Osteocyte (in vitro differentiated cells): ENCODE data around the gene RNGTT. TPM values are rescaled to one million over a fixed set of nuclear protein-coding genes. Genes with fewer than 3 reads are reported as not detected.
"Not testable (repeated sequence)": the region's sequence is repeated elsewhere in the genome, so short reads cannot be mapped to it uniquely, and the experiment has no call there.

Experiments used
- DNase-seq: peaks from one replicate; pipeline ENCODE4 v3.0.0; 2021; ENCODE audit warnings: mixed read lengths; ENCODE audit not compliant: unreplicated experiment; ENCODE audit errors: extremely low spot score
- H3K27ac Mint-ChIP-seq: one replicate; pipeline ENCODE4 v1.8.0; 2021; ENCODE audit warnings: mild to moderate bottlenecking, mixed read lengths; ENCODE audit not compliant: unreplicated experiment
- H3K27me3 Mint-ChIP-seq: one replicate; pipeline ENCODE4 v1.8.0; 2021; ENCODE audit warnings: mixed read lengths; ENCODE audit not compliant: unreplicated experiment
- H3K36me3 Mint-ChIP-seq: one replicate; pipeline ENCODE4 v1.8.0; 2021; ENCODE audit warnings: mixed read lengths; ENCODE audit not compliant: unreplicated experiment
- H3K4me1 Mint-ChIP-seq: one replicate; pipeline ENCODE4 v1.8.0; 2021; ENCODE audit warnings: mixed read lengths; ENCODE audit not compliant: unreplicated experiment
- H3K4me3 Mint-ChIP-seq: one replicate; pipeline ENCODE4 v1.8.0; 2021; ENCODE audit warnings: mild to moderate bottlenecking, moderate library complexity, mixed read lengths; ENCODE audit not compliant: unreplicated experiment
- H3K9me3 Mint-ChIP-seq: one replicate; pipeline ENCODE4 v1.8.0; 2021; ENCODE audit warnings: mixed read lengths; ENCODE audit not compliant: unreplicated experiment
- total RNA-seq: library from RNA; stranded (reverse); gene quantifications from 2 replicates; pipeline ENCODE4 v1.2.1, GENCODE V29; 2021
- TF ChIP-seq, protein P1 (sequence below): fragments of 200-600 bp; sonication (generic); IDR thresholded peaks from 2 replicates; pipeline ENCODE4 v1.5.0; 2021; ENCODE audit warnings: antibody characterized with exemption, mild to moderate bottlenecking, moderate library complexity

RNGTT gene
- total RNA-seq, 1 donor from 2014 or later, result 12.7 TPM

DNA sequence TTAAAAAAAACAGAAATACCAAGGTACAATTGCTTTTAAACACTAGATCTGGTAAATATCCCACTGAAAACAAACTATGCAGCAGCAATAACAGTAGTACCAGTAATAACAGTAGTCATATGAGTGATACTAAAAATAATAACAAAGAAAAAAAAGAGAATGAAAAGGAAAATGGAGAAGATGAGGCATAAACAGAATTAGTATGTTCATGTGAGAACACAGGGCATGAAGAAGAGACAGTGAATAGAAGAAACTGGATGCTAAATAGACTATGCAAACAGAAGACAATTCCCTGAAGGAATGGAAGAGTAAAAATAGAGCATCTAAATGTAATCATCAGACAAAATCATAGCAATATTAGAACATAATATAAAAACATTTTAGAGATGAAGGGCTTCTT lies 121.1 kb downstream of the RNGTT start:
- Mint-ChIP-seq H3K36me3 (peaks cover 3% of the 10 kb centered on the region), H3K9me3 (no peaks in the 10 kb centered on the region), H3K4me1 (peaks cover 41% of the 10 kb centered on the region), H3K27me3 (no peaks in the 10 kb centered on the region), H3K4me3 (no peak overlapping the region), H3K27ac (peak overlapping the region; percentile 66)
- TF ChIP-seq, protein P1, sequence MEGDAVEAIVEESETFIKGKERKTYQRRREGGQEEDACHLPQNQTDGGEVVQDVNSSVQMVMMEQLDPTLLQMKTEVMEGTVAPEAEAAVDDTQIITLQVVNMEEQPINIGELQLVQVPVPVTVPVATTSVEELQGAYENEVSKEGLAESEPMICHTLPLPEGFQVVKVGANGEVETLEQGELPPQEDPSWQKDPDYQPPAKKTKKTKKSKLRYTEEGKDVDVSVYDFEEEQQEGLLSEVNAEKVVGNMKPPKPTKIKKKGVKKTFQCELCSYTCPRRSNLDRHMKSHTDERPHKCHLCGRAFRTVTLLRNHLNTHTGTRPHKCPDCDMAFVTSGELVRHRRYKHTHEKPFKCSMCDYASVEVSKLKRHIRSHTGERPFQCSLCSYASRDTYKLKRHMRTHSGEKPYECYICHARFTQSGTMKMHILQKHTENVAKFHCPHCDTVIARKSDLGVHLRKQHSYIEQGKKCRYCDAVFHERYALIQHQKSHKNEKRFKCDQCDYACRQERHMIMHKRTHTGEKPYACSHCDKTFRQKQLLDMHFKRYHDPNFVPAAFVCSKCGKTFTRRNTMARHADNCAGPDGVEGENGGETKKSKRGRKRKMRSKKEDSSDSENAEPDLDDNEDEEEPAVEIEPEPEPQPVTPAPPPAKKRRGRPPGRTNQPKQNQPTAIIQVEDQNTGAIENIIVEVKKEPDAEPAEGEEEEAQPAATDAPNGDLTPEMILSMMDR, result no peak
- DNase-seq, result no peak

DNA sequence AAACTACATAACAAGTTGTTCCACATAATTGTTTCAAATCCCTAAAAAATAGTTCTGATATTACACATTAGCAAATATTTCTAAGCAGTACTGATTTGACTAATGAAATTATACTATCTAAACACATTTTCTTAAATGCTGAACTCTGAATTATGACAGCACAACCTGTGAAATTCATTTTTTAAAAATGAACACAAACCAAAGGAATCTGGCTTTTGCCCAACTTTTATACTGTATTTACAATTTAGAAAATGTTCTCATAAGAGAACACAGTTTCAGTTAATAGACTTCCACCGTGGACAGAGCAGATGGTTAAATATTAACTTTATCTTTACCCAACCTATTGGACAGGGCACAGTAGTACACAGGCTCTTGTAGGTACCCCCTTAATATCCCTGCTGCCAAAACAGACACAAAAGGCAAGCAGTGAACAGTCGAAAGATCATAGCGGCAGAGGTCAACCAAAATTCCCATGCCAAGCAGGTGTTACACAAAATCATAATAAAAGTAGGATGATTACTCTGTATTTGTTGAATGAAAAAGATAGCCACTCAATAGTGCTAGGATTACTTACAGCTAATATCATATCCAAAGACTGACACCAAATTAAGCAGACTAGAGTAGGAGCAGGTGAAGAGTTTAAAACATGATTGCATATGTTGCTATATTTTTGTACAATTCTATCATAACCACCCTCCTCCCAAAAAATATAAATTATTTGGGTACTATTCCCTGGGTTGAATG lies 122.5 kb downstream of the RNGTT start:
- H3K9me3 Mint-ChIP-seq, result no peaks in the 10 kb centered on the region
- H3K27ac Mint-ChIP-seq, result peak overlapping the region; percentile 2
- no peak for DNase-seq
- no peaks in the 10 kb centered on the region for H3K27me3 Mint-ChIP-seq
- TF ChIP-seq, protein P1, result no peak
- peaks cover 3% of the 10 kb centered on the region for H3K36me3 Mint-ChIP-seq
- H3K4me1 Mint-ChIP-seq, result peaks cover 33% of the 10 kb centered on the region
- H3K4me3 Mint-ChIP-seq, result no peak overlapping the region

DNA sequence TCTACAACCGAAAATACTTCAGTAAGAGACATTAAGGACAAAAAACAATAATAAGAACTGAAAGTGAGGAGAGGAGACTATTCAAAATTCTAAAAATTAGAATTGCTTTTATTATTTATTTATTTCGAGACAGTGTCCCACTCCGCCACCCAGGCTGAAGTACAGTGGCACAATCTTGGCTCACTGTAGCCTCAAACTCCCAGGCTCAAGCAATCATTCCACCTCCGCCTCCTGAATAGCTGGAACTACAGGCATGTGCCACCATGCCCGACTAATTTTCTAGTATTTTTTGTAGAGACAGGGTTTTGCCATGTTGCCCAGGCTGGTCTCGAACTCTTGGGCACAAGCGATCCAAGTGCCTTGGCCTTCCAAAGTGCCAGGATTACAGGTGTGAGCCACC lies 123.1 kb downstream of the RNGTT start:
- H3K4me1 Mint-ChIP-seq, result peaks cover 31% of the 10 kb centered on the region
- H3K9me3 Mint-ChIP-seq, result no peaks in the 10 kb centered on the region
- H3K27me3 Mint-ChIP-seq, result no peaks in the 10 kb centered on the region
- H3K27ac Mint-ChIP-seq, result peak overlapping the region; percentile 1
- TF ChIP-seq, protein P1, result no peak
- DNase-seq, result no peak
- no peak overlapping the region for H3K4me3 Mint-ChIP-seq
- H3K36me3 Mint-ChIP-seq, result peaks cover 5% of the 10 kb centered on the region

DNA sequence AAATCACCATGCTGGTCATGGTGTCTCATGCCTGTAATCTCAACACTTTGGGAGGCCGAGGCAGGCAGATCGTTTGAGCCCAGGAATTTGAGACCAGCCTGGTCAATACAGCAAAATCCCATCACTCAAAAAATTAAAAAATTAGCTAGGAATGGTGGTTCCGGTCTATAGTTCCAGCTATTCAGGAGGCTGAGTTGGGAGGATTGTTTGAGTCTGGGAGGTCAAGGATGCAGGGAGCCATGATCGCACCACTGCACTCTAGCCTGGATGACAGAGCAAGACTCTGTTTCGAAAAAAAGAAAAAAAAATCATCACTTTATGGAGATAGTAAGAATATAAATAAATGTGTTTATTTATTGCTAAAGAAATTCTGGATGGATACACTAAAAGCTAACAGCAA lies 124.1 kb downstream of the RNGTT start:
- TF ChIP-seq, protein P1, result no peak
- Mint-ChIP-seq H3K4me1 (peaks cover 31% of the 10 kb centered on the region), H3K27ac (no peak overlapping the region), H3K27me3 (no peaks in the 10 kb centered on the region), H3K9me3 (peaks cover 2% of the 10 kb centered on the region), H3K36me3 (peaks cover 6% of the 10 kb centered on the region), H3K4me3 (no peak overlapping the region)
- DNase-seq, result no peak

DNA sequence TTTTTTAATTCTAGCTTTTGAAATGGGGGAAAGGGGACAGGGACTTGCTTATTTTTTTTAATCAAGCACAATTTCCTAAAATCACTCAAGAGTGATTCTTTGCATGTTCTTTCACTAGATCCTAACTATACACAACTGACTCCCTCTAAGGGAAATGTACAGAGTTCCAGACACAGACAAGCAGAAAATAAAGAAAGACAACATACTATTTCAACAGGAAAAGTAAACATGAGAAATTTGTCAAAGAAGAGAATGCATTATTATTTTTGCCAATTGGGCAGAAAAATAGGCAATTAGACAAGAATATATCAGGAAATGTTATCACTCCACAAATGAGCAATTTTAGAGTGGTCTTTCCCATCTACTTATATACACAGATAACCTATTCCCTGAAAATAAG lies 128.2 kb downstream of the RNGTT start:
- Mint-ChIP-seq H3K27me3 (no peaks in the 10 kb centered on the region), H3K4me3 (no peak overlapping the region), H3K4me1 (peaks cover 3% of the 10 kb centered on the region), H3K27ac (no peak overlapping the region), H3K36me3 (peaks cover 29% of the 10 kb centered on the region), H3K9me3 (peaks cover 22% of the 10 kb centered on the region)
- TF ChIP-seq, protein P1, result no peak
- DNase-seq, result no peak

DNA sequence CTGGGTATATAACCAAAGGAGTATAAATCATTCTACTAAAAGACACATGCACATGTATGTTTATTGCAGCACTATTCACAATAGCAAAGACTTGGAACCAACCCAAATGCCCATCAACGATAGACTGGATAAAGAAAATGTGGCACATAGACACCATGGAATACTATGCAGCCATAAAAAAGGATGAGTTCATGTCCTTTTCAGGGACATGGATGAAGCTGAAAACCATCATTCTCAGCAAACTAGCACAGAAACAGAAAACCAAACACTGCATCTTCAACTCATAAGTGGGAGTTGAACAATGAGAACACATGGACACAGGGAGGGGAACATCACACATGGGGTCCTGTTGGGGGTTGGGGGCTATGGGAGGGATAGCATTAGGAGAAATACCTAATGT lies 130.3 kb downstream of the RNGTT start:
- H3K36me3 Mint-ChIP-seq, result peaks cover 30% of the 10 kb centered on the region
- not testable (repeated sequence) for H3K4me1 Mint-ChIP-seq, H3K27me3 Mint-ChIP-seq, DNase-seq, H3K27ac Mint-ChIP-seq, H3K4me3 Mint-ChIP-seq
- H3K9me3 Mint-ChIP-seq, result peaks cover 31% of the 10 kb centered on the region

DNA sequence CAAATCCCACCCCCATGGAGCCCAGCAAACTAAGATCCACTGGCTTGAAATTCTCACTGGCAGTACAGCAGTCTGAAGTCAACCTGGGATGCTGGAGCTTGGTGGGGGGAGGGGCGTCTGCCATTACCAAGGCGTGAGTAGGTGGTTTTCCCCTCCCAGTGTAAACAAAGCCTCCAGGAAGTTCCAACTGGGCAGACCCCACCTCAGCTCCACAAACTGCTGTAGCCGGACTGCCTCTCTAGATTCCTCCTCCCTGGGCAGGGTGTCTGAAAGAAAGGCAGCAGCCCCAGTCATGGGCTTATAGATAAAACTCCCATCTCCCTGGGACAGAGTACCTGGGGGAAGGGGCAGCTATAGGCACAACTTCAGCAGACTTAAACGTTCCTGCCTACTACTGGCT lies 135.8 kb downstream of the RNGTT start:
- Mint-ChIP-seq H3K4me1 (peaks cover 12% of the 10 kb centered on the region), H3K36me3 (peaks cover 21% of the 10 kb centered on the region), H3K9me3 (peaks cover 27% of the 10 kb centered on the region)
- DNase-seq, H3K27me3 Mint-ChIP-seq, H3K27ac Mint-ChIP-seq, H3K4me3 Mint-ChIP-seq: not testable (repeated sequence)
